Nephron progenitor cell (in vitro differentiated cells): ENCODE results near the gene PNPT1.
"Not testable (repeated sequence)": the region's sequence is repeated elsewhere in the genome, so short reads cannot be mapped to it uniquely, and the experiment has no call there.

Experiments
- DNase-seq: peaks from one replicate; pipeline ENCODE4 v3.0.0; 2021
- H3K27ac Mint-ChIP-seq: 2 replicates; pipeline ENCODE4 v1.8.0; 2021; ENCODE audit warnings: mild to moderate bottlenecking, moderate library complexity, mixed read lengths
- H3K27me3 Mint-ChIP-seq: 2 replicates; pipeline ENCODE4 v1.8.0; 2021; ENCODE audit warnings: mild to moderate bottlenecking, low read depth, mixed read lengths; ENCODE audit not compliant: poor library complexity
- H3K36me3 Mint-ChIP-seq: 2 replicates; pipeline ENCODE4 v1.8.0; 2021; ENCODE audit warnings: low read depth, mixed read lengths
- H3K4me1 Mint-ChIP-seq: 2 replicates; pipeline ENCODE4 v1.8.0; 2021; ENCODE audit warnings: mixed read lengths
- H3K4me3 Mint-ChIP-seq: 2 replicates; pipeline ENCODE4 v1.8.0; 2021; ENCODE audit warnings: mild to moderate bottlenecking, moderate library complexity, mixed read lengths
- H3K9me3 Mint-ChIP-seq: 2 replicates; pipeline ENCODE4 v1.8.0; 2021; ENCODE audit warnings: mild to moderate bottlenecking, moderate library complexity, mixed read lengths
- TF ChIP-seq, protein P1 (sequence below): fragments of 200-600 bp; sonication (generic); IDR thresholded peaks from 2 replicates; pipeline ENCODE4 v1.5.0; 2021; ENCODE audit warnings: antibody characterized with exemption

Gene PNPT1

DNA sequence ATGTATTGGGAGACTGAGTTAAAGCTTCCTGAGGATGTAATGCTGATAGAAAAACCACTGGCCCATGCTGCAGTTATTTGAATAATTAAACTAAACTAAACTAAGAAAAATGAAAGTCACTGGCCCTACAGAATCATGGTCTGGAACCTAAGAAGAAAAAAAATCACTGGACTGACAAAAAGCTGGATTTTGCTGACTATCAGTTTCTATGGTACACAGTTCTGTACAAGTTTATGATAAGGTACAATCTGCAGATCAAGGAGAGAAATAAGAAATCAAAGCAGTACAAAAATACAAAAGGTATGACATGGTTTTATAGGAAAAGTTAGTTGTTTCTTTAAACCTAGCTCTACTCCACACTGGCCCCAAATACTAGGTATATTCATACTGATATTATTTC, 91.8 kb downstream of the PNPT1 start:
- Mint-ChIP-seq H3K27me3 (no peaks in the 10 kb centered on the region), H3K9me3 (no peaks in the 10 kb centered on the region), H3K4me3 (no peak overlapping the region), H3K4me1 (no peaks in the 10 kb centered on the region), H3K27ac (no peak overlapping the region), H3K36me3 (peaks cover 52% of the 10 kb centered on the region)
- TF ChIP-seq, protein P1, sequence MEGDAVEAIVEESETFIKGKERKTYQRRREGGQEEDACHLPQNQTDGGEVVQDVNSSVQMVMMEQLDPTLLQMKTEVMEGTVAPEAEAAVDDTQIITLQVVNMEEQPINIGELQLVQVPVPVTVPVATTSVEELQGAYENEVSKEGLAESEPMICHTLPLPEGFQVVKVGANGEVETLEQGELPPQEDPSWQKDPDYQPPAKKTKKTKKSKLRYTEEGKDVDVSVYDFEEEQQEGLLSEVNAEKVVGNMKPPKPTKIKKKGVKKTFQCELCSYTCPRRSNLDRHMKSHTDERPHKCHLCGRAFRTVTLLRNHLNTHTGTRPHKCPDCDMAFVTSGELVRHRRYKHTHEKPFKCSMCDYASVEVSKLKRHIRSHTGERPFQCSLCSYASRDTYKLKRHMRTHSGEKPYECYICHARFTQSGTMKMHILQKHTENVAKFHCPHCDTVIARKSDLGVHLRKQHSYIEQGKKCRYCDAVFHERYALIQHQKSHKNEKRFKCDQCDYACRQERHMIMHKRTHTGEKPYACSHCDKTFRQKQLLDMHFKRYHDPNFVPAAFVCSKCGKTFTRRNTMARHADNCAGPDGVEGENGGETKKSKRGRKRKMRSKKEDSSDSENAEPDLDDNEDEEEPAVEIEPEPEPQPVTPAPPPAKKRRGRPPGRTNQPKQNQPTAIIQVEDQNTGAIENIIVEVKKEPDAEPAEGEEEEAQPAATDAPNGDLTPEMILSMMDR, result no peak
- DNase-seq, result no peak

- H3K36me3 Mint-ChIP-seq, result peaks cover 66% of the 10 kb centered on the region
- no peaks in the 10 kb centered on the region for H3K27me3 Mint-ChIP-seq
- no peaks in the 10 kb centered on the region for H3K4me1 Mint-ChIP-seq
- H3K9me3 Mint-ChIP-seq, result no peaks in the 10 kb centered on the region
- TF ChIP-seq, protein P1, result no peak
- no peak overlapping the region for H3K27ac Mint-ChIP-seq
- no peak for DNase-seq
- H3K4me3 Mint-ChIP-seq, result no peak overlapping the region
Measured at GRCh38 chr2:55598056-55598795, 95.4 kb downstream of the PNPT1 start.

DNA sequence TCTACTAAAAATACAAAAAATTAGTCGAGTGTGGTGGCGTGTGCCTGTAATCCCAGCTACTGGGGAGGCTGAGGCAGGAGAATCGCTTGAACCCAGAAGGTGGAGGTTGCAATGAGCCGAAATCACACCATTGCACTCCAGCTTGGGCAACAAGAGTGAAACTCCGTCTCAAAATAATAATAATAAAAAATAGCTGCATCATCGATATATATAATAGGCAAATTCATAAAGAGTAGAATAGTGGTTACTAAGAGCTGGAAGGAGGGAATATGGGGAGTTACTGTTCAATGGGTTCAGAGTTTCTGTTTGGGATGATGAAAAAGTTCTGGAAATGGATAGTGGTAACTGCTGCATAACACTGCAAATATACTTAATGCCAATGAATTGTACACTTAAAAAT, 96.8 kb downstream of the PNPT1 start:
- H3K27ac Mint-ChIP-seq, H3K9me3 Mint-ChIP-seq, H3K4me1 Mint-ChIP-seq, DNase-seq, H3K27me3 Mint-ChIP-seq, H3K4me3 Mint-ChIP-seq: not testable (repeated sequence)
- peaks cover 52% of the 10 kb centered on the region for H3K36me3 Mint-ChIP-seq

- DNase-seq, result no peak
- TF ChIP-seq, protein P1, result no peak
- no peaks in the 10 kb centered on the region for H3K27me3 Mint-ChIP-seq
- no peak overlapping the region for H3K27ac Mint-ChIP-seq
- H3K4me1 Mint-ChIP-seq, result no peaks in the 10 kb centered on the region
- peaks cover 56% of the 10 kb centered on the region for H3K36me3 Mint-ChIP-seq
- H3K9me3 Mint-ChIP-seq, result no peaks in the 10 kb centered on the region
- no peak overlapping the region for H3K4me3 Mint-ChIP-seq
Measured at GRCh38 chr2:55595536-55595935, 98.1 kb downstream of the PNPT1 start.

- Mint-ChIP-seq H3K9me3 (no peaks in the 10 kb centered on the region), H3K4me1 (no peaks in the 10 kb centered on the region), H3K36me3 (peaks cover 45% of the 10 kb centered on the region), H3K27me3 (no peaks in the 10 kb centered on the region), H3K4me3 (no peak overlapping the region), H3K27ac (no peak overlapping the region)
- DNase-seq, result no peak
- TF ChIP-seq, protein P1, result no peak
Measured at GRCh38 chr2:55592130-55592529, 101.5 kb downstream of the PNPT1 start.

- Mint-ChIP-seq H3K4me1 (no peaks in the 10 kb centered on the region), H3K36me3 (peaks cover 33% of the 10 kb centered on the region), H3K27me3 (no peaks in the 10 kb centered on the region), H3K4me3 (no peak overlapping the region), H3K27ac (no peak overlapping the region), H3K9me3 (no peaks in the 10 kb centered on the region)
- DNase-seq, result no peak
- TF ChIP-seq, protein P1, result no peak
Measured at GRCh38 chr2:55590810-55591440, 102.7 kb downstream of the PNPT1 start.
